Sigmoid colon (tissue), 4 donors: ENCODE data around the gene CHRDL1.

ENCODE experiments used
- CTCF ChIP-seq, 4 experiments: fragments of 450-650 bp in 3 of 4; fragments of 200-600 bp in 1 of 4; IDR thresholded peaks; one replicate each; pipeline ENCODE4 v1.5.1; 2016 to 2019; ENCODE audit warnings: antibody characterized with exemption in 4 of 4, mild to moderate bottlenecking in 3 of 4, moderate library complexity in 2 of 4
- EP300 ChIP-seq, 4 donors: sonication (generic); formaldehyde crosslinking; IDR thresholded peaks; one replicate each; pipeline ENCODE4 v1.6.1; 2017; ENCODE audit warnings: antibody characterized with exemption in 4 of 4
- POLR2A ChIP-seq, 2 donors: fragments of 450-650 bp; IDR thresholded peaks; one replicate each; pipeline ENCODE4 v1.6.1; 2016; ENCODE audit warnings: antibody characterized with exemption in 2 of 2, mild to moderate bottlenecking in 2 of 2, moderate library complexity in 2 of 2
- POLR2AphosphoS5 ChIP-seq, 4 donors: sonication (generic); formaldehyde crosslinking; IDR thresholded peaks; one replicate each; pipeline ENCODE4 v1.6.1; 2017; ENCODE audit warnings: antibody characterized with exemption in 4 of 4

DNA sequence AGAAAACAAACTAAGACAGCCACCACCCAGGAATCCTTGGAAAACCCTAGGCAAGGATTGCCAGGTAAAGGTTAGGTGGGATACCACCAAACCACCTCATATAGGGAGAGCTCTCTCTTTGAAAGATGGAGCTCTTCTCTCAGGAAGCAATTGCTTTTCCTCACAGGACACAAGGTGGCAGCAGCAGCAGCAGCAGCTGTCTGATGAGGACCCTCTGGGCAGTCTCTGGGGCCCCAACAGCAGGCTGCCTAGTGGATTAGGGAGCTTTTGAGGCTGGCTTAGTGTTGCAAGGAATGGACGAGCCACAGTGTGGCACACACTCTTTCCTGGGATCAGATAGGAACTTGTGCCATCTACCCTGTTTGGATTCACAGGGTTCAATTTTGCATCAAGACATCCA is 41.4 kb upstream of the CHRDL1 start:
- TF ChIP-seq CTCF (IDR thresholded peaks at IDR 0.05) (no peak), POLR2A (IDR thresholded peaks at IDR 0.05) (no peak), POLR2AphosphoS5 (IDR thresholded peaks at IDR 0.05) (no peak), EP300 (IDR thresholded peaks at IDR 0.05) (no peak)
